GM19023 (cell line): ENCODE measurements around the gene NEUROD2.

Source experiments
- ATAC-seq: cut with Tn5 transposase; IDR thresholded peaks from one replicate; pipeline ENCODE4 v1.9.1; 2021; ENCODE audit warnings: mild to moderate bottlenecking, moderate library complexity; ENCODE audit not compliant: unreplicated experiment

Gene NEUROD2

DNA sequence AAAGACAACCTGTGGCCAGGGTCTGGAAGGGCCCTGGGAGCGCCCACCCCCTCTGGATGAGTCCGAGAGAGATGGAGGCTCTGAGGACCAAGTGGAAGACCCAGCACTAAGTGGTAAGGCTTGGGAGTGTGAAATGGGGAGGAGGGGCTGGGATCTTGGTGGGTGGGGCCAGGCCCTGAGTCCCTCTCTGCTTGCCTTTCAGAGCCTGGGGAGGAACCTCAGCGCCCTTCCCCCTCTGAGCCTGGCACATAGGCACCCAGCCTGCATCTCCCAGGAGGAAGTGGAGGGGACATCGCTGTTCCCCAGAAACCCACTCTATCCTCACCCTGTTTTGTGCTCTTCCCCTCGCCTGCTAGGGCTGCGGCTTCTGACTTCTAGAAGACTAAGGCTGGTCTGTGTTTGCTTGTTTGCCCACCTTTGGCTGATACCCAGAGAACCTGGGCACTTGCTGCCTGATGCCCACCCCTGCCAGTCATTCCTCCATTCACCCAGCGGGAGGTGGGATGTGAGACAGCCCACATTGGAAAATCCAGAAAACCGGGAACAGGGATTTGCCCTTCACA, 28.0 kb upstream of the NEUROD2 start:
- ATAC-seq = no peak

DNA sequence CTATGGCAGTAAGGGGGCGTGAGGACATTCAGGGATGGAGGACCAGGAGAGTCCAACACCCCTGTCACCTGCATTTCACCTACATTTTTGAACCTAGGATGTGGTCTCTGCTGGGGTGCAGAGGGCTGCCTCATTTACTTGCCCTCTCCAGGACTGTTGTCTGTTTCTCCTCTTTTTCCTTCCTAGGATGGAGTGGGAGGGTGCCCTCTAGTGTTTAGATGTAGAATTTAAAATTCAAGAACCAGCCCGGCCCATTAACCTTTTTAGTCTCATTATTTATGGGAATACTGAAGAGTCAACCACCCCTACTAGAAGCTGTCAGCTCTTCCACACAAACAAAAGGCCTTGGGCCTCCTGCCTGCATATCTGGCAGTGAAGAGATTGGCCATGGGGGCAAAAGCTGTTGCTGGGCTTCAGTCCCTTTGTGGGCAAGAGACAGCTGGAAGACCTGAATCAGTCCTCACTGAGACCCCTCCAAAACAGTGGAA, 26.7 kb upstream of the NEUROD2 start:
- ATAC-seq = no peak

DNA sequence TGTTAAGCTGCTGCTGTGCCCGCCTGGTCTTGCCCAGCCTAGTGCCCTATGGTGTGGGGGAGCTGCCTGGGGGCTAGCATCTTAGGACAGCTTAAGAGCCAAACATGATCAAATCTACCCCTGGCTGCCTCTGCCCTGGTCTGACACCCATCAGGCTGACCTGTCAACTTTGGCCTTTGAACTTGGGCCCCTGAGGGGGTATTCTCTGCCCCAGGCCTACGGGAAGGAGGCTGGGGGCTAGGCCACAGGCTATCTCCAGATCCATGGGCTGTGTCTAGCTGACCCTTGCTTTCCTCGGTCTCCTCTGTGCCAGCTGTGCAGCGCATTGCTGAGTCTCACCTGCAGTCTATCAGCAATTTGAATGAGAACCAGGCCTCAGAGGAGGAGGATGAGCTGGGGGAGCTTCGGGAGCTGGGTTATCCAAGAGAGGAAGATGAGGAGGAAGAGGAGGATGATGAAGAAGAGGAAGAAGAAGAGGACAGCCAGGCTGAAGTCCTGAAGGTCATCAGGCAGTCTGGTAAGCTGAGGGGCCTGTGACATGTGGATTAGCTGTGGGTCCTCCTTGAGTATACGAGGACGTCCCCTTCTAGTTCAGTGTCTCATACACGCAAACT, 26.0 kb upstream of the NEUROD2 start:
- ATAC-seq = no peak

GRCh38 chr17:39632153-39632941, 24.6 kb upstream of the NEUROD2 start:
- no peak for ATAC-seq

DNA sequence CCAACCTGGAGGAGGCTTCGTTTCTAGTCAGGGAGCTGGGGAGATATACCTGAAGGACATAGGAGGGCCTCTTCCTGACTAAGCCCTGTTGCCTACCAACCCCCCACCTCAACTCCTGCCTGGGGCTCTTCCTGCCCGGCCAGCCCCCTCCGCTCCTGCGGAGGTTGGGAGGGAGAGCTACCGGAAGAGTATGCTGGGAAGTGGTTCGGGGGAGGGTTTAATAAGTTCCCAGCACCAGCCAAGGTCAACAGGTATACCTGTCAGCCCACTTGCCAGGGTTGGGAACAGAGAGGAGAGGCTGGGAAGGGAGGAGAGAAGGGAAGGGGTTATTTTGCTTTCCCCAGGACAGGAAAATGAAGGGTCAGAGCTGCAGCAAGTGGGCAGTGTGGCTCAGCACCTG, 23.7 kb upstream of the NEUROD2 start:
- ATAC-seq = no peak

DNA sequence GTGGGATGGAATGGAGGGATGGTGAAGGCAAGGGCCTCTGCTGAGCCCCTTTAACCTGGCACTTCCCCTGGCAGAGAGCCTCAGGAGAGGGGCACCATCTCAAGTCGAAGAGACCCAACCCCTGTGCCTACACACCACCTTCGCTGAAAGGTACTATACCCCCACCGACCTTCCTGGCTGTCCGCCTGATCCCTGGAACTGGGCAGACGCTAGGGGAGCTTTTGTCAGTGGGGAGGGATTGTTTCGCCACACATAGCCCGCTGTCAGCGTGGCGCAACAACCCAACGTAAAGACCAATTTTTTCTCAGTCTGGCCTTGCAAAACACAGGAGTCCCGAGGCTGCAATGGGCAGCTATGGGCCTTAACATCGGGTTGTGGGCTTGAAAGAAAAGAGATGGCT, 22.2 kb upstream of the NEUROD2 start:
- ATAC-seq = no peak

DNA sequence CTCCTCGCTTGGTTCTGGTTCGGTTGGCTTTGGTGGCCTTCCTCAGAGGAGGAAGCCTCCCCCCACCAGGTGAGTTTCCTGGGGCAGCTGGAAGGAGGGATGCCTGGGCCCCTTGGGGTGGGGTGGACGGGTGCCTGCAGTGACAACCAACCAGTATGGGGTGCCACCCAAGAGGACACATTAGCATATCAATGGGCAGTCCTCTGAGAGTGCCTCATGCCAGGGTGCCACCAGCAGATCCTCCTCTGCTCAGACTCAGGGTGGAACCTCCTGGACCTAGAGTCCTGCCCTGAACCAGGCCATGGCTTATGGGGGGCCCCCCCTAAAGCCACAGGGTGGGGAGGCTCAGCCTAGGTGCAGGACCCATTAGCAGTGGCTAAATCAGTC, 21.8 kb upstream of the NEUROD2 start:
- ATAC-seq = no peak

- ATAC-seq = no peak
Observed at GRCh38 chr17:39628655-39629493, 21.2 kb upstream of the NEUROD2 start.

DNA sequence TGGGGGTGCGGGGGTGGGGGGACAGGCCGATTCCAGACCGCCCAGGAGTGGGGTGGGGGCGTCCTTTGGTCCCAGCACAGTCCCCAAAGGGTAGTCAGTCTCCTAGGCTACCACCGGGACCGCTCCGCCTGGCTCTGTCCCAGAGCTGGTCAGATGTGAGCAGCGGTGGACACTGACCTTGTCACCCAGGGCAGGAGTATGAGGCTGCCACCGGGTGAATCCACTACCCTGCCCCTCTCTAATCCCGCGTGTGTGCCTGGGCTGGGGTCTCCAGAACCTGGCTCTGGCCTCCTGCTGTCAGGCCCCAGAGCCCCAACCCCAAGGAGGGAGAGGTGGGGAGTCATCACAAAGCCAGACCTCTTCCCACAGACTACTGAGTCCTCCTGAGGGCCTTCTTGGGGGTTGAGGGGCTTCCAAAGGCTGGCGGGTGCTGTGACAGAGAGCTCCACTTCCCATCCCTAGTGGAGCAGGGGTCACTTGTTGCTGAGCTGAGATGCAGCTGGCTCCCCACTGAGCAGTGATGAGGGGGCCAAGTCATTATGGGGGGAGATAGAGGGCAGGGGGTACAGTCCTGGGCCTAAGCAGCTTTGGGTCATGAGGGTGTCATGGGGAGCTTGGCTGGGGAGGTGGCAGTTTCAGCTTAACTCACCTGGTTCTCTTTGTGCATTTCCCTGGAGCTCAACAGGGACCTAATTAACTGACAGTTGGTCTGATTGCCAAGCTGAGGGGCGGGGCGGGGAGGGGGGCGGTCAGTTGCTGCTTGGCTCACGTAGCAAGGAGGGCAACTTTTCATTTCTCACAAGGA, 20.2 kb upstream of the NEUROD2 start:
- no peak for ATAC-seq

DNA sequence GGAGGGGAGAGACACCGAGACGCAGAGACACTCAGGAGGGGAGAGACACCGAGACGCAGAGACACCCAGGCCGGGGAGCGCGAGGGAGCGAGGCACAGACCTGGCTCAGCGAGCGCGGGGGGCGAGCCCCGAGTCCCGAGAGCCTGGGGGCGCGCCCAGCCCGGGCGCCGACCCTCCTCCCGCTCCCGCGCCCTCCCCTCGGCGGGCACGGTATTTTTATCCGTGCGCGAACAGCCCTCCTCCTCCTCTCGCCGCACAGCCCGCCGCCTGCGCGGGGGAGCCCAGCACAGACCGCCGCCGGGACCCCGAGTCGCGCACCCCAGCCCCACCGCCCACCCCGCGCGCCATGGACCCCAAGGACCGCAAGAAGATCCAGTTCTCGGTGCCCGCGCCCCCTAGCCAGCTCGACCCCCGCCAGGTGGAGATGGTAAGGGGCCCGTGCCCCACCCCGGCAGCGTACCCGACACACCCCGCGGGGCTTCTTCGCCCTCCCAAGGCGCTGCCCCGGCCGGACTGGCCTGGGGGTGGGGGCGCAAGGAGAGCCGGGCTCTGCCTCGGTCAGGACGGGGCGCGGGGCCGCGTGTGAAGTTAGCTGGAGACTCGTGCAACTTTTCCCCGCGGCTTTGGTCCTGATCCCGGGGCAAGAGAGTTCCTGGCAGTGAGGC, 19.5 kb upstream of the NEUROD2 start:
- ATAC-seq = no peak

DNA sequence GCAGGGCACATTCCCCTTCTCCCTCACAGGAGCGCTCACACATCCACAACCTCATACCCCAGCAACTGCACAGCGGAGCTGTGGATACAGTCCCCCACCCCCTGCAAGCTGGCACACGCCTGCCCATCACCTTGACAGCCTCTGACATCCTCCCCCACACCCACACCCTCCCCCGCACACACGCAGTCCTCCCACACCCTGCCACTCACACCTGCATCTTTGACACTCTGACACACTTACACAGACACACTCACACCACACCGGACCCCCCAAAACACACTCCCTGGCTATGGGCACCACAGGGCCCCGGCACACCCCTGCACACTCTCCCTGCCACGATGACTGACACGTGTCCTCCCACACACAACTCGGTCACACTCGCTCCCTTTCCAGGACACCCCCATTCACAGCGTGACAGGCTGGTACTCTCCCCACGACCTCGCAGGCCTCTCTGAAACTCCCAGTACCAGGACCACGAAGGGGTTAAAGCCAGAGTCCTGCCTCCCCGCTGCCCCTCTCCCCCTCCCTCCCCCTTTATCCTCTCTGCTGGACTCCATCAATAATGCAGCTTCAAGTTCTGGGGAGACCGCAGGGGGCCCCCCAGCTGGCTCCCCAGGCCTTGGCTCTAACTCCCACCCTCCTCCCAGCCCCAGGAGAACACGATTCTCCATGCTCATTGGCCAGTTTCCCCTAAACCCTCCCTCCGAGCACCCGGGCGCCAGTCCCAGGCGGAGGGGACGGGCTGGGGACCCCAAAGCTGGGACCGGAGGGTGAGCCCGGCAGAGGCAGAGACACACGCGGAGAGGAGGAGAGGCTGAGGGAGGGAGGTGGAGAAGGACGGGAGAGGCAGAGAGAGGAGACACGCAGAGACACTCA, 18.7 kb upstream of the NEUROD2 start, which contains the start of gene PPP1R1B:
PPP1R1B (plus strand) TSS at position 782 of the 876 bp plus-strand sequence. CDS start 441 bp downstream, outside the sequence.
- ATAC-seq = no peak

DNA sequence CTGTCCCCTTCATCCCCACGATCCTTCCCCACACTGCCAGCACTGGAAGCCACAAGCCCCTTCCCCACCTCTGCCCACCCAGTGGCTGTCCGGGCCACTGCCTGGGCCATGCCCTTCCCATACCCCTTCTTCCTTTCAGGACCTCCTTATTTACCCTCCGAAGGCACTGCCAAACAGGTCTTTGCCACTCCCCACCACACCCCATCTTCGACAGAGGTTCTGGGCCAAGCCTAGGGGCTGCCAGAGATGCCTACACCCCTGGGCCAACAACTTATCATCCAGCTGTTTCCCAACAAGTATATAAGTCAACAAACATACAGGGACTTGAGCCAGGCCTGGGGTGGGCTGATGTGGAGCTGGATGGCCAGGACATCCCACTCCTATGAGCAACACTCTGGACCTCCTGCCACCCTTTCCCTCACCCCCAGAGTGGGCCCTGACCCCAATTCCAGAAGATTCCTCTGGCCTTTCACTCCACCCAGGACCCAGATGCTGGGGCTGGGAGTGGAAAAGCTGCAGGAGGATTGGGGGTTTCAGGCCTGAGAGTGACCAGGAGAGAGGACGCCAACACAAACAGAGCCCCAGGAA, 17.6 kb upstream of the NEUROD2 start:
- ATAC-seq = no peak

DNA sequence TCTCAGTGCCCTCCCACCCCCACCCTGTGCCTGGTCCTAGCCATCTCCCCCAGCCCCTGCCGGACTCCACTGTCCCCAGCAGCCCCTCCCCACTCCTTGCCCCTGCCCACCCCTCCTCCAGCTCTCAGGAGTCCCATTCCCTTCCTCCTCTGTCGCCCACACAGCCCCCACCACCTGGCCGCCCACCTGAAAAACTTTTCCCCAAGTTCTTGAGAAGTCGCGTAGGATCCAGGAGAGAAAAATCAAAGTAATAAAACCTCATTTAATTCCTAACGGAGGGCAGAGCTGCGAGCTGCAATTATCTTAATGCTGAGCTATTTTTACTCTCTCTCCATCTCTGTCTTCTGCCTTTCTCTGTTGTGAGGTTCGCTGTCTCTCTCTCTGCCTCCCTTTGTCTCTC, 16.6 kb upstream of the NEUROD2 start:
- no peak for ATAC-seq

DNA sequence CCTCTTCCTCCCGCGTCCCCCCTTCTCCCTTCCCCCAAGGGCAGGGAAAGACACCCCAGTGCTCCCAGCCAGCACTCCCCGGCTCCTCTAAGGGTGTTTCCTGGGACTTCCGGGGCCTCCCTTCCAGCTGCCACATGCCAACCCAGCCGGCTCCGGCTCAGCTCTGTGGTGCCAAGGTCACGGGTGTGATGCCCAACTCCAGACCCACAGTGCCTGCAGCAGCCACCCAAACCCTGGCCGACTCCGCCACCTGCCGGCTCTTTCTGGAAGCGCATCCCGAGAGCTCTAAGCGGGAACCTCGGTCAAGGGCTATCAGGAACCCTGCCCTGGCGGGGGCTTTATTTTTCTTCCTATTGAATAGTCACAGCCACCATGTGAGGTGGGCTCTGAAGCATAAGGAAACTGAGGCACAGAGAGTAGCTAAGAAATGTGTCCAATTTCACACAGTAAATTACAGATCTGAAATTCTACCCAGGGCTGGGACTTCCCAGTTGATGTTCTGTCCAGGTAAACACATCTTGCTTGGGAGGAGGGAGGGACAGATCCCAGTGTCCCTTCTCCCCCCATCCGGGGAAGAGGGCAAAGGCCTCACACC, 15.7 kb upstream of the NEUROD2 start:
- no peak for ATAC-seq

- ATAC-seq = no peak
Observed at GRCh38 chr17:39622380-39623006, 14.8 kb upstream of the NEUROD2 start.

- ATAC-seq = no peak
Observed at GRCh38 chr17:39621523-39622379, 14.0 kb upstream of the NEUROD2 start.

DNA sequence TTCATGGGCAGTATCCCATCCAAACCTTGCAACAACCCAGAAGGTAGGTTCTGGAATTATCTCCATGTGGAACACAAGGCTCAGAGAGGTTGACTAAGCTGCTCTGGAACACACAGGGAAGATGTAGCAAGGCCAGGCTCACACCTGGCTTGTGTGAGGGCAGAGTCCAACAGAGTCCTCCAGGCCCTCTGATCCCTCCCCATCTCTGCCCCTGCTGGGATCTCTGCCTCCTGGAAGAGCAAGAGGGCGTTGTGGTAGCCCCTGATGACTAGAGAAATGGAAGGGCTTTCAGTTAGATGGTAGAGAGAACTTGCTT, 12.0 kb upstream of the NEUROD2 start:
- no peak for ATAC-seq
